ENCODE results near the gene TMEM178A. TPM values are rescaled to one million over a fixed set of nuclear protein-coding genes. Genes with fewer than 3 reads are reported as not detected.
"Not testable (repeated sequence)": the region's sequence is repeated elsewhere in the genome, so short reads cannot be mapped to it uniquely, and the experiment has no call there.

Gene TMEM178A
- polyA plus RNA-seq, 1 donor = 7.3 TPM

- no CpG with 5 or more reads among the region's 1 CpG for WGBS (ENCODE audit: insufficient coverage, low lambda C conversion rate)
- no peaks in the 10 kb centered on the region for H3K4me1 ChIP-seq (ENCODE audit: control insufficient read depth, insufficient read depth, low read length)
- no peaks in the 10 kb centered on the region for H3K36me3 ChIP-seq (ENCODE audit: control insufficient read depth, insufficient read depth, low read length)
- DNase-seq = no peak
- no peaks in the 10 kb centered on the region for H3K9me3 ChIP-seq (ENCODE audit: control insufficient read depth, low read depth, low read length)
- no peak overlapping the region for H3K27ac ChIP-seq (ENCODE audit: low read length)
- no peak overlapping the region for H3K4me3 ChIP-seq (ENCODE audit: low read length)
- no peaks in the 10 kb centered on the region for H3K27me3 ChIP-seq (ENCODE audit: control insufficient read depth, insufficient read depth, low read length)
Observed at GRCh38 chr2:39646267-39646666, 19.4 kb upstream of the TMEM178A start.

DNA sequence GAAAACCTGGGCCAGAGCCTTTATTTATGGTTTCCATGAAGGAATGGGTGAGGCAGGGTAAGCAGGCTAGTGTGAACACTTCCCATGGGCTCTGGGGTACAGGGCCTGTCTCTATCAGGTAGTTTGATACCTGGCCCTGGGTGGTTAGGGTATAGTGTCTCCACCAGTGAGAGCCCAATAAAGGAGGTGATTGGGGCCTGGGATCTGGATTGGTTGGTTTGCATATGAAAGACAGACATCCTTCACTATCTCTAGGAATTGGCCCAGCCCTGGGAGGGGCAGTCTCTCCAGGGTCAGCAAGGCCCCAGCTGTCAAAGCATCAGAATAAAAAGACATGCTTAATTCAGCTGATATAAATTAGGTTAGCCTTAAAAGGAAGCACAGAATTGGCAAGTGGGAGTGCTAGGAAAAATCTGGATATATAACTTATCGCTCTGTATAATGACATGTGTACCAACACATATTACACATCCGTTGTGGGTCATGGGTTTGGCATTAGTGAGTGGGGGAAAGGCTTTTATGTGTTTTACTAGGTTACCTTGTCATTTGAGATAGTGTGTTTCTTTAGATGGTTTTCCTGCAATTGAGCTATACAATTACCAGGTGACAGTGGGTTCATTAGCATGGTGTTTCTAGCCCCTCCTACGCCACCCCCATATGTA lies 18.5 kb upstream of the TMEM178A start:
- no peaks in the 10 kb centered on the region for H3K36me3 ChIP-seq (ENCODE audit: control insufficient read depth, insufficient read depth, low read length)
- no peak overlapping the region for H3K27ac ChIP-seq (ENCODE audit: low read length)
- DNase-seq = no peak
- no peaks in the 10 kb centered on the region for H3K4me1 ChIP-seq (ENCODE audit: control insufficient read depth, insufficient read depth, low read length)
- no peaks in the 10 kb centered on the region for H3K27me3 ChIP-seq (ENCODE audit: control insufficient read depth, insufficient read depth, low read length)
- H3K4me3 ChIP-seq (ENCODE audit: low read length) = no peak overlapping the region
- WGBS (ENCODE audit: insufficient coverage, low lambda C conversion rate) = no CpG with 5 or more reads among the region's 3 CpGs
- no peaks in the 10 kb centered on the region for H3K9me3 ChIP-seq (ENCODE audit: control insufficient read depth, low read depth, low read length)

- DNase-seq = no peak
- Histone ChIP-seq H3K4me3 (ENCODE audit: low read length) (no peak overlapping the region), H3K27me3 (ENCODE audit: control insufficient read depth, insufficient read depth, low read length) (no peaks in the 10 kb centered on the region), H3K27ac (ENCODE audit: low read length) (no peak overlapping the region), H3K9me3 (ENCODE audit: control insufficient read depth, low read depth, low read length) (no peaks in the 10 kb centered on the region), H3K36me3 (ENCODE audit: control insufficient read depth, insufficient read depth, low read length) (no peaks in the 10 kb centered on the region), H3K4me1 (ENCODE audit: control insufficient read depth, insufficient read depth, low read length) (no peaks in the 10 kb centered on the region)
Observed at GRCh38 chr2:39648580-39648979, 17.1 kb upstream of the TMEM178A start.

GRCh38 chr2:39649511-39649910 lies 16.2 kb upstream of the TMEM178A start:
- no peak overlapping the region for H3K4me3 ChIP-seq (ENCODE audit: low read length)
- no peak for DNase-seq
- no peaks in the 10 kb centered on the region for H3K27me3 ChIP-seq (ENCODE audit: control insufficient read depth, insufficient read depth, low read length)
- no peaks in the 10 kb centered on the region for H3K9me3 ChIP-seq (ENCODE audit: control insufficient read depth, low read depth, low read length)
- H3K4me1 ChIP-seq (ENCODE audit: control insufficient read depth, insufficient read depth, low read length) = no peaks in the 10 kb centered on the region
- WGBS (ENCODE audit: insufficient coverage, low lambda C conversion rate) = no CpG with 5 or more reads among the region's 2 CpGs
- H3K27ac ChIP-seq (ENCODE audit: low read length) = no peak overlapping the region
- no peaks in the 10 kb centered on the region for H3K36me3 ChIP-seq (ENCODE audit: control insufficient read depth, insufficient read depth, low read length)

- H3K4me1 ChIP-seq (ENCODE audit: control insufficient read depth, insufficient read depth, low read length) = no peaks in the 10 kb centered on the region
- H3K27ac ChIP-seq (ENCODE audit: low read length) = no peak overlapping the region
- DNase-seq = no peak
- no peaks in the 10 kb centered on the region for H3K36me3 ChIP-seq (ENCODE audit: control insufficient read depth, insufficient read depth, low read length)
- H3K27me3 ChIP-seq (ENCODE audit: control insufficient read depth, insufficient read depth, low read length) = no peaks in the 10 kb centered on the region
- H3K9me3 ChIP-seq (ENCODE audit: control insufficient read depth, low read depth, low read length) = peaks cover 3% of the 10 kb centered on the region
- WGBS (ENCODE audit: insufficient coverage, low lambda C conversion rate) = 100% methylated on average over 1 of the region's 3 CpGs
- H3K4me3 ChIP-seq (ENCODE audit: low read length) = no peak overlapping the region
Observed at GRCh38 chr2:39650468-39650867, 15.2 kb upstream of the TMEM178A start.

GRCh38 chr2:39656215-39656614 lies 9.5 kb upstream of the TMEM178A start:
- H3K36me3 ChIP-seq (ENCODE audit: control insufficient read depth, insufficient read depth, low read length); H3K27me3 ChIP-seq (ENCODE audit: control insufficient read depth, insufficient read depth, low read length); H3K9me3 ChIP-seq (ENCODE audit: control insufficient read depth, low read depth, low read length); H3K27ac ChIP-seq (ENCODE audit: low read length); H3K4me3 ChIP-seq (ENCODE audit: low read length); DNase-seq; H3K4me1 ChIP-seq (ENCODE audit: control insufficient read depth, insufficient read depth, low read length): not testable (repeated sequence)
- no CpG with 5 or more reads among the region's 2 CpGs for WGBS (ENCODE audit: insufficient coverage, low lambda C conversion rate)

GRCh38 chr2:39657287-39657937 lies 8.3 kb upstream of the TMEM178A start:
- Histone ChIP-seq H3K27me3 (ENCODE audit: control insufficient read depth, insufficient read depth, low read length) (no peaks in the 10 kb centered on the region), H3K4me1 (ENCODE audit: control insufficient read depth, insufficient read depth, low read length) (no peaks in the 10 kb centered on the region), H3K27ac (ENCODE audit: low read length) (no peak overlapping the region), H3K4me3 (ENCODE audit: low read length) (no peak overlapping the region), H3K9me3 (ENCODE audit: control insufficient read depth, low read depth, low read length) (peaks cover 3% of the 10 kb centered on the region), H3K36me3 (ENCODE audit: control insufficient read depth, insufficient read depth, low read length) (no peaks in the 10 kb centered on the region)
- no peak for DNase-seq
- WGBS (ENCODE audit: insufficient coverage, low lambda C conversion rate) = 93% methylated on average over 3 of the region's 7 CpGs

DNA sequence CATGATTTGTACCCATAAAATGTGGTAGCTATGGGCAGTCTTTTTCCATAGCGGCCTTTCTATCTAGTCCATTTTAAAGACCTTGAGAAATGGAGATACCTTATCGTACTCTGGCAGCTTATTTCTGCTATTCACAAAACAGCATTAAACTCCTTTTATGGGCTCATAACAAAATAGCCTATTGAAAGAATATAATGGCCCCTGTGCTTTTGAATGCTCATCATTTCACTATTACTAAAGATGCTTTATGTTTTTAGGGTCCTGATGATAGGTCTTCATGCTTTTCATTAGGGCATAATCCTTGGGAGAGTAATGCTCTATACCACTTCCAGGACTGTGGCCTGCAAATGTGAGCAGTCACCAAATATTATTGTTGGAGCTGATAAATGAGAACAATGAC lies 7.3 kb upstream of the TMEM178A start:
- no CpG with 5 or more reads among the region's 2 CpGs for WGBS (ENCODE audit: insufficient coverage, low lambda C conversion rate)
- H3K9me3 ChIP-seq (ENCODE audit: control insufficient read depth, low read depth, low read length) = peaks cover 3% of the 10 kb centered on the region
- H3K27ac ChIP-seq (ENCODE audit: low read length) = no peak overlapping the region
- no peaks in the 10 kb centered on the region for H3K36me3 ChIP-seq (ENCODE audit: control insufficient read depth, insufficient read depth, low read length)
- H3K4me1 ChIP-seq (ENCODE audit: control insufficient read depth, insufficient read depth, low read length) = no peaks in the 10 kb centered on the region
- H3K27me3 ChIP-seq (ENCODE audit: control insufficient read depth, insufficient read depth, low read length) = no peaks in the 10 kb centered on the region
- no peak for DNase-seq
- H3K4me3 ChIP-seq (ENCODE audit: low read length) = no peak overlapping the region

- H3K27ac ChIP-seq (ENCODE audit: low read length) = no peak overlapping the region
- no CpG with 5 or more reads among the region's 3 CpGs for WGBS (ENCODE audit: insufficient coverage, low lambda C conversion rate)
- peaks cover 2% of the 10 kb centered on the region for H3K9me3 ChIP-seq (ENCODE audit: control insufficient read depth, low read depth, low read length)
- H3K36me3 ChIP-seq (ENCODE audit: control insufficient read depth, insufficient read depth, low read length) = no peaks in the 10 kb centered on the region
- no peaks in the 10 kb centered on the region for H3K4me1 ChIP-seq (ENCODE audit: control insufficient read depth, insufficient read depth, low read length)
- H3K4me3 ChIP-seq (ENCODE audit: low read length) = no peak overlapping the region
- no peak for DNase-seq
- H3K27me3 ChIP-seq (ENCODE audit: control insufficient read depth, insufficient read depth, low read length) = peaks cover 8% of the 10 kb centered on the region
Observed at GRCh38 chr2:39659765-39660611, 5.7 kb upstream of the TMEM178A start.

DNA sequence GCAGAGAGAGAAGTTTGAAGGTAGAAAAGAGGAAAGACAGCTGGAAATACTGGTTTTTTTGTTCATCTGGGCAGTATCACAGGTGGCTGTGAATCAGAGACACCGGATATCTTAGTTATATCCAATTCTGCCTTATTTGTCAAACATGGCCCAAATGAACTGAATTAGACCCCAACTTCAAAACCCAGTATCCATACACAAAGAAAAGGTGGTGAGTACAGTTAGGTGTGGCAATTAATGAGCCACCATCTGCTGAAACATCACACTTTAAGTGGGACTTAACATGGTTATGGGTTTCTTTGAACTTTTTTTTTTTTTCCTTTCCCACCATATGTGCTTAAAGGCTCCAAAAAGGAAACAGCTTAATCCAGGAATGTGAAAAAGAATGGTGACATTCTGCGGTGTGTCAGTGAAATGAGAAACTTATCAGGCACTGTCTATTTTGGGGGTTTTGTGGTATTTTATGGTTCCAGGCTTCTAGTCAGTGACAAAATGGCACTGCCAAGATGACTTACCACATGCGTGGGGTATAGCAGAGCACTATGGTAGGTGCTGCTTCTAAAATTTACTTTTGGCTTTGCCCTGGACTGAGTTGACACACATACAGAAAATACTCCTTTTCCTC lies 5.0 kb upstream of the TMEM178A start:
- Histone ChIP-seq H3K4me1 (ENCODE audit: control insufficient read depth, insufficient read depth, low read length) (no peaks in the 10 kb centered on the region), H3K27ac (ENCODE audit: low read length) (no peak overlapping the region), H3K4me3 (ENCODE audit: low read length) (no peak overlapping the region), H3K36me3 (ENCODE audit: control insufficient read depth, insufficient read depth, low read length) (no peaks in the 10 kb centered on the region), H3K9me3 (ENCODE audit: control insufficient read depth, low read depth, low read length) (no peaks in the 10 kb centered on the region), H3K27me3 (ENCODE audit: control insufficient read depth, insufficient read depth, low read length) (peaks cover 12% of the 10 kb centered on the region)
- DNase-seq = no peak
- no CpG with 5 or more reads among the region's 3 CpGs for WGBS (ENCODE audit: insufficient coverage, low lambda C conversion rate)
